GM15510 (cell line): Measurements from ENCODE around the gene MAGI2.

Experiments used
- POLR2A ChIP-seq: IDR thresholded peaks from 3 replicates; pipeline ENCODE4 v1.6.1; 2011; ENCODE audit warnings: borderline replicate concordance; ENCODE audit not compliant: insufficient read length; ENCODE audit errors: extremely low read depth

MAGI2 gene

GRCh38 chr7:78563191-78563590 lies 890.3 kb downstream of the MAGI2 start:
- TF ChIP-seq POLR2A: no peak

- no peak for TF ChIP-seq POLR2A
Observed at GRCh38 chr7:78562191-78562590, 891.3 kb downstream of the MAGI2 start.

GRCh38 chr7:78558566-78558965 lies 894.9 kb downstream of the MAGI2 start:
- TF ChIP-seq POLR2A: no peak

- no peak for TF ChIP-seq POLR2A
Observed at GRCh38 chr7:78543976-78544375, 909.5 kb downstream of the MAGI2 start.

GRCh38 chr7:78542981-78543380 lies 910.5 kb downstream of the MAGI2 start:
- TF ChIP-seq POLR2A: no peak

- TF ChIP-seq POLR2A: no peak
Observed at GRCh38 chr7:78542541-78542940, 910.9 kb downstream of the MAGI2 start.

GRCh38 chr7:78539825-78540224 lies 913.6 kb downstream of the MAGI2 start:
- TF ChIP-seq POLR2A: no peak

- TF ChIP-seq POLR2A: no peak
Observed at GRCh38 chr7:78535655-78536054, 917.8 kb downstream of the MAGI2 start.

- TF ChIP-seq POLR2A: no peak
Observed at GRCh38 chr7:78530351-78530750, 923.1 kb downstream of the MAGI2 start.

GRCh38 chr7:78529392-78529791 lies 924.1 kb downstream of the MAGI2 start:
- TF ChIP-seq POLR2A: no peak

- TF ChIP-seq POLR2A: no peak
Observed at GRCh38 chr7:78528964-78529363, 924.5 kb downstream of the MAGI2 start.

GRCh38 chr7:78523930-78524329 lies 929.5 kb downstream of the MAGI2 start:
- no peak for TF ChIP-seq POLR2A

- no peak for TF ChIP-seq POLR2A
Observed at GRCh38 chr7:78521961-78522360, 931.5 kb downstream of the MAGI2 start.

- no peak for TF ChIP-seq POLR2A
Observed at GRCh38 chr7:78516450-78516849, 937.0 kb downstream of the MAGI2 start.

- no peak for TF ChIP-seq POLR2A
Observed at GRCh38 chr7:78514634-78515033, 938.8 kb downstream of the MAGI2 start.

GRCh38 chr7:78510580-78511188 lies 942.8 kb downstream of the MAGI2 start:
- TF ChIP-seq POLR2A: no peak

GRCh38 chr7:78501064-78501463 lies 952.4 kb downstream of the MAGI2 start:
- no peak for TF ChIP-seq POLR2A
